NCI-H1417 (cell line): Measurements from ENCODE around the gene KIF5C.

ENCODE experiments used
- DNase-seq, 3 experiments: peaks; one replicate each; lab custom pipeline; 2025; lab: John Stamatoyannopoulos, UW

The KIF5C gene

DNA sequence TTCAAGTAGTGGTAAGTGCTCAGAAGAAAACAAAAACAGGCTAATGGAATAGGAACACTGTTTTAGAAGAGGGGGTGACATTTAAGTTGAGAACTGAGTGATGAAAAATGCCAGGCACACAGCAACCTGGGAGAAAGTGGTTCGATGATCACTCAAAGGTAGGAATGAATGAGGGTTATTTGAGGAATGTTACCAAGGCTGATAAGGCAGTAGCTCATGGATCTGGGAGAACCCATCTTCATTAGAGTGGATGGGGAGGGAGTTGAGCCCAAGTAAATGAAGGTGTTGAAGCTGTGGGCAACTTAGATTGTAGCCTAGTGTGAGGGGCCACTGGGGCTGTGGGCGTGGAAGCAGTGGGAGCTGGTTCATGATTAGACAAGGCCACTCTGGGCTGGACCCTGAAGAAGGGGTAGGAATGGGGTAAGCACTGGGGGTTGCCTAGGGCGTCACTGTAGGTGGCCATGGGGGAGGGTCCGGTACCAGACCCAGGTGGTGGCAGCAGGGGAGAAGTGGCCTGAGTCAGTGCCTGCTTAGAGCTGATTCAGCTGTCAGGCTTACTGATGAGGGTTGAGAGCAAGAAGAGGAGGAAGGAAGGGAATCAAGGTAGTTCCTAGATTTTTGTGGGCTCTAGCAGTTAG lies 141.0 kb downstream of the KIF5C start:
- DNase-seq: no peak

DNA sequence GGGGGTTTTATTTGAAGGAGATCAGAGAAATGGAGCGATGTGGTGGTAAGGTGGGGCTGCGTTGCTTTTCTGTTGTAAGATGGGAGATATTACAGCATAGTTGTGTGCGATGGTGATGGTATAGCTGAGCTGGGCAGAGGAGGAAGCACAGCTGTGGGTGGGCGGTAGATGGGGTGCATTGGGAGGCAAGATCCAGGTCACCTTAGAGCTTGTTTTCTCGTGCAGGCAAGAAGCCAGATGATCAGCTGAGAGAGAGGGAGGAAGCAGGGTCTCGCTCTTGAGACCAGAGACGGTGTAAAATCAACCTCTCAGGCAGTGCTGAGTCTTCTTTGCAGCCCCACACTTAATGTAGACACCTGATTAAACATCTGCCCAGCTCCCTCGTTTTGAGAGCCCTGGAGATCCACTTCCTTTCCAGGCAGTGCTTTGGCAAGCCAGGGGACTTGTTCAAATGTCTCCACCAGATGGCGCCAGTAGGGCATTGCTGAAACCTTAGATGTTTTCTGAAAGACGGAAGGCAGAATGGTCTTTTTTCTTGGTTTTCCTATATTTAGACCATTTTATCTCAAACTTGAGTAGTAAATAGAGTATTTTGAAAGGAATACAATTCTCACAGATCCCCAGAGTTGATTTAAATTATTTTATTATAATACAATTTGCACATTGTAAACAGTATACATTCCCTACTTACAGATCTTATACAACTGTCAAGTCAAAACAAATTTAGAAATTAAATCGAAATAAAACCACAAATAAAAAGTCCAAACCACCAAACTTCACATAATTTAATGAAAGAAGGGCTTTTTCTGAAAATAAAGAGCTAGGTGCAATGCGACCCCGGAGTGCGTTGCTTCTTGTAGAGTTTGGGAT lies 142.3 kb downstream of the KIF5C start:
- DNase-seq: peak; percentile 63 to 89 (median 69)

DNA sequence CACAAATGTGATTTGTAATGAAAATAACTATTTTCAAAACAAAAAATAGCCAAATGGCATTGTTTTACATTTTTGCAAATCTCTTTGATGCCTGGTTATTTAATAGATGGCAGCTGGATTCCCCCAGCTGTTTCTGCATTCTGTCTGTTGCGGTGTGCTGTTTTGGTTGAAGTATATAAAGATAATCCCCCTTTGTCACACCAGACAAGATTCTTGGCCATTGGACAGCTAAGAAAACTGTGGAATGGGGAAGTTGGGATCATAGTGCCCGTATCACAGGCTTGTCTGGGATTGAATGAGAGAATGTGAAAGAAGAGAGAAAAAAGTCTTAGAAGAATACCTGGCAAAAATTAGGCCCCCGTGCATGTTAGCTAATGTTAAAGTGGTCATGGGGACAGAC lies 144.0 kb downstream of the KIF5C start:
- no peak for DNase-seq

DNA sequence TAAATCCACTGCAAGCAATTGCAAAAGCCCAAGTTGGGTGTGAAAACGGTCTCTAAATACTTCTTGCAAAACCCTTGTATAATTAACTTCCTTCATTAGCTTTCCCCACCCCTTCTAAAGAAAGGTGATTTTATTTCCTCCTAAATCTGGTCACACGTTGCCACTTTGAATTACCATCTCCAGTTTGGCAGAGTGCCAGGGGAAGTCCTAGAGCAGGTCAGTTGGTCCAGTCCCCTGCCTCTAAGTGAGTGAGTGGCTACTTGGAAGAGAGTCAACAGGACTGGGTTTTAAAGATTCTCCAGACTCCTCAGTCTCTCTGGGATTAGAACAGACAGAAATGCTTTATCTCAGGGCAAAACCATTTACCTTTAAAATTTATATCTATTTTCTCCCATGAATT lies 144.7 kb downstream of the KIF5C start:
- peak in 1 of 3 experiments; percentile 5 for DNase-seq

DNA sequence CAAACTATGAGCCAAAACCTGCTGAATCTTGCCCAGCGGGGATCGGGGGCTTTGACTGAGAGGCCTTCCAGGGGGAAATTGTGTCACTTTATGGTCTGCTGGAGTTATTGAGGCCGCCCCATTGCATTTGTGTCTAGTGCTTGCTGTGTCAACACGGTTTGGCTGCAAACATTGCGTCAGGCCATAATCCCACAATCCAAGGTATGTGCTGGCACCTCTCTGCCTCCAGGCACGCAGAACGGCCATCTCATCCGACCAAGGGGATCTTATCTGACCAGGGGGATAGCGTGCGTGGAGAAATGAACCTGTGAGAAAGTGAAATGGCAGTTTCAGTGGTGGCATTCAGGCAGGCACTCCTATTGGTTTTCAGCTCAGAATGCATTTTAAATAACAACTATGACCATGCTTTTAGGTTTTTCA lies 145.4 kb downstream of the KIF5C start:
- no peak for DNase-seq

DNA sequence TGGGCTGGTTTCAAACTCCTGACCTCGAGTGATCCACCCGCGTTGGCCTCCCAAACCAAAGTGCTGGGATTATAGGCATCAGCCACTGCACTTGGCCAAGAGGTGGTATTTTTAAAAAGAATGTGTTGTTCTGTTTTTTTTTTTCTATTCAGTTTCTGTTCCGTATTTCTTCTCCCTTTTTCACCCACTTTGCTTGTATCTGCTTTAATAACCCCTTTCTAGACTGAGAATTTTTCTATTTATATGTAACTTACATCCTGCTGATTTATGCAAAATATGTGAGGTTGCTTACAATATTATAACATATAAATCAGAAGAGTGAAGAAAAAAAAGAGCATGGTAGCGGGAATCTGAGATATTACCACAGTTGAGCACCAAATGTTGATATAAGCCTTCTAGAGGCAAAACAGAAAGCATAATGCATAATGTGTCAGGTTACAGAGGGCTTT lies 146.3 kb downstream of the KIF5C start:
- no peak for DNase-seq

DNA sequence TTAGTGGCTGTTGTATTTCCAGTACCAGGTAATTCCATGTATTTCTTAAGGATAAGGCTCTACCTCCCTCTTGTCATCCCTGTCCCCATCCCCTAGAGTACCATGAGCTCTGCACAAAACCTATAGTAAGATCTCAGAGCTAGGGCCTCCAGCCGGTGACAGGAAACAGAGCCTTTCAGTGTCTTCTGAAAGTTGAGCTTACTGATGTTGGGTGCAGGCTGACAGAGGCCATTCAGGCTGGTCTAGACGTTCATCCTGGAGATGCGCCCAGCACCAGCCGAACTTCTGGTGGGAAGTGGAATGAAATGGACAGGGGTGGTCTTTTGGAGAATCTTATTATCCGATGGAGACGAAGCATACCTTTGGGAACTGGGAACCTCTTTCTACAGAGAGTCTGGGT lies 146.7 kb downstream of the KIF5C start:
- no peak for DNase-seq

DNA sequence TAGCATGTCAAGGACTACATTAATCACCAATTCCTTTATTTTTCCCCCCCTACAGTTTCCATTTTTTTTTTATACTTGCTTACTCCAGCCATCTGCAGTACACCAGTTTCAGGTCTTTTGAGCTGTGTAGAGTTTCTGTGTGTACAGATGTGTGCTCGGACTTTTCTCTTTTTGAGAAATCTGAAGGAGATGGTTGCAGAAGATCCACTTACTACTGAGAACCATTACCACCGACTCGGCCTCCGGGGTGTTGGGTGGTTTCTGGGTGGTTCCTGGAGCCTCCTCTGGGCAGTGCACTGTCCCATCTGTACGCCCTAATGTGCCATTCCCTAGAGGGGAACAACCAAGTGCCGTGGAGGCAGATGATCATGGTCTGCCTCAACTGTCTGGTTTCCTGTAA lies 148.1 kb downstream of the KIF5C start:
- DNase-seq: no peak

DNA sequence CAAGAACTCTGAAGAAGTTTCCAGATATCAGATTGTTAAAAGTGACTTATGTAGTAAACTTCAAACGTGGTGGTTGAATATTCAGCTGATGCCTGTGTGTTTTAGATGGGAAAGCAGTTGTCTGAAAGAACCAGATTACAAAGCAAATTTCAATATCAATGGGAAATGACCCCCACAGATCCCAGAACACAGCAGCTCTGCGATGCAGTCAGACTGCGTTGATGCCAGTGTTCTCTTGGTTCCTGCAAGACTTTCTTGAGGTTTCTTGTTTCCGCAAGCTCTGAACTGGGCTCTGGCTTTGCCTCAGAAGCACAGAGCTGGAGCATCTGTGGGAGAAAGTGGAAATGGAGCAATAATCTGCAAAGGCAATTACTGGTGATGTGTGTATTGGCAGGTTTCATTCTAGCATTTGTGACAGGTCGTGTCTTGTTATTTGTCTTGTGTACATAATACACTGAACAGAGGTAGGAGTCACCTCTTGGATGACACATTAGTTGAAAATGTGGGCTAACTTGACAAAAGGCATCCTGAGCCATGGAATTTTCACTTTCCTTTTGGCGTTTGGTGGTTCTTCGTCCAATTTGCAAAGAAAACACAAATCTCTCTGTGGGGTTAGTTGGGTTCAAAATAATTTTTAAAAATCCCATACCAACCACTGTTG lies 152.7 kb downstream of the KIF5C start:
- no peak for DNase-seq

DNA sequence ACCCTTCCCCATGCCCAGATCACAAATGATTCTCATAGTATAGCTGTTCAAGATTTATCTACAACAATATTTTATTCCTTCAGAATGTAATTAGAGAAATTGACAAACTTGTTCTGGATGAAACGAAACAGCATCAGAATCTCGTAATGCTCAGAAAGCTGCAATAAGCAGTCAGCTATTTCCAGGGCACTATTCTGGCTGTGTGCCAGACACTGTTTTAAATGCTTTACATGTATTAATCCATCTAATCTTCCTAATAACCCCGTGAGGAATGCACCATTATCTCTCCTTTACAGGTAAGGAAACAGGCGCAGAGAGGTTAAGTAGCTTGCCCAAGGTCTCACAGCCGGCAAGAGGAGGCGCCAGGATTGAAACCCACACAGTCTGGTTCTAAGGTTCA lies 153.3 kb downstream of the KIF5C start:
- DNase-seq: peak in 1 of 3 experiments; percentile 10

DNA sequence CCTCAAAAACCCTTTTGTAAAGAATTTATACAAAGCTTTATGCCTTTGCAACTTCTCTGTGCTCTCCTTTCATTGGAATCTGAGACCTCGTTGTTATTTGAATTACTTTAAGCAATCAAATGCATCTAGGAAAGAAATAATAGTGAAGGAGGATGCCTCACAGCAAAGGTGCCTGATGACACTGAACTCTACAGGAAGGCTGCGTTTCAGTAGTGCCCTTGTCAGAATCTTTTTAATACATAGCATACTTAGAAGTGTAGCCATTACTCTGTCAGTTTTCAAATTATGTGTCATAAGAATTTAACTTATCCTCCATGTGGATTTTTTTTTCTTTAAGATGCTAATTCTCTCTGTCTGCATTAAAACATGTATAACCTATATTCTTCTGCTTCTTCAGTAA lies 153.9 kb downstream of the KIF5C start:
- DNase-seq: no peak

DNA sequence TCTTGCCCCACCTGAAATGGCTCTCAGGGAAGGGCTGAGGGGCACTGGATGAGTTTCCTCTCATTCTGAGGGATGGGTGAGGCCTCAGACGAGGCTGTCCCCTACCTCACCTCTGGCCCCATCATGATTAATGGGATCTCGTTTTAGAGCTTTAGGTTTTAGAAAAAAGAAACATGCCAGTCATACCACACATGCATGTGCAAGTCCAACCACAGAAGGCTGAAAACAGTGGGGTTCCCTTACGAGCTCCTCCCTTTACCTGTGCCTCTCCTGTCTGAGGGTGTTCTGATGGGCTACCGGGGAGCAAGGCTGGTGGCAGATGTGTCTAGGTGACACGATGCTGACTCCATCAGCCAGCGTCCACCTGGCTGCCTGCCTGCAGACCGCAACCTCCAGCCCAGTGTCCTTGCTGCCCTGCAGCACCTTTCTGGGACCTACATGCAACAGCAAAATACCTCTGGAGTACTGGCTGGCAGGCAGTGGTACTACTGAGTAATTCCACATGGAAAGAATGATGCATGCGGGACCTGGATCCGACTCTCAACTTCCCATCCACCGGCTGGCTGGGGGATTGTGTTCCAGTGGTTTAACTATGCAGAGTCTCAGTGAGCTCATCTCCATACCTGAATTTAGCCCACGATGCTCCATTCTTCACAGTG lies 154.4 kb downstream of the KIF5C start:
- peak in 1 of 3 experiments; percentile 9 for DNase-seq

DNA sequence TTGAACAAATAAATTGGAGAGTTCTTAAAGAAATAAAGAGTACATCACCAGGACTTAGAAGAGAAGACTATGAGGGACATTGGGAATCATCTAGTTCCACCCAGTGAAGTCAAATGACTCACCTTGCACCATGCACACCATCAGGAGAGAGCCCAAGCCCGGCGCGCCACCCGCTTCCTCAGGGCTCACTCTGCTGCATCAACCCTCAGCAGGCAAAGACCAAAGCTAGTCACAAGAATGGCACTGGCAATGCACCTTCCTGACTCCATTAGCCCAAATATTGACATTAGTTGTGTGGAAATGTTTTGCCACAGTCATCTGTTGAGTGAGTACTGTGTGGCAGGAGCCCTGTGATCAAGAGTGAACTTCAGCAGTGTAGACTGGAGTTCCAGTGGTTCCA lies 156.4 kb downstream of the KIF5C start:
- no peak for DNase-seq

DNA sequence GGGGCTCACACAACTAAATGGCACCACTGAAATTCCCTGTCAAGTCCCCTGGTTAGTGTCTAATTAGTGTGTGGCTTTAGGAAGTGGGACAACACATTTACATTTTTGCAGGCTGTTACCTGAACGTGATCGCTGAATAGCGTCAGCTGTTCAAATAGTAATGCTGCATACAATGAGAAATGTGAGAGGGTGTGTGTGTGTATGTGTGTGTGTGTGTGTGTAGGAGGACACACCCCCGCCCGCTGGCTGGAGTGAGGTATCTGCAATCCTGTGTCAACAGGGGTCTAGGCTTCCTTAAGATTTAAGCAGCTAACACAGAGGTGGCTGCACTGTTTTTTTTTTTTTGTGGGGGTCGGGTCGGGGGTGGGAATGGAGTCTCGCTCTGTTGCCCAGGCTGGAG lies 158.7 kb downstream of the KIF5C start:
- peak; percentile 58 to 88 (median 63) for DNase-seq

DNA sequence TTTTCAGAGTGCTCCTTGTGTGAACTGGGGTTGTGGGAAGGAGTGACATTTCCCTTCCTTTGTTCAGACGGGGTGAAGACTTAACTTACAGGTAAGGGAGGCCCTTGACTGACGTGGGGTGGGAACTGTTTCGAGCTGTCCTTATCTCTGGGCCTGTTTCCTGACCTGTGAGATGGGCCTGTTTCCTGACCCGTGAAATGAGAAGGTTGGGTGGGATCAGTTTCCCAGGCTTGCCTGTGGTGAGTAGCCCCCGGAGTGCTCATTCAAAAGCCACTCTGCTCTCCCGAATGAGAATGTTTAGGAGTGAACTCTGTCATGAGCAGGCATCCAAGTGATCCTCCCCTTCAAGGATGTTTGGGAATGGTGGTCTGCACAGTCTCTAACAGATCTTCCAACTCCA lies 159.4 kb downstream of the KIF5C start:
- no peak for DNase-seq

DNA sequence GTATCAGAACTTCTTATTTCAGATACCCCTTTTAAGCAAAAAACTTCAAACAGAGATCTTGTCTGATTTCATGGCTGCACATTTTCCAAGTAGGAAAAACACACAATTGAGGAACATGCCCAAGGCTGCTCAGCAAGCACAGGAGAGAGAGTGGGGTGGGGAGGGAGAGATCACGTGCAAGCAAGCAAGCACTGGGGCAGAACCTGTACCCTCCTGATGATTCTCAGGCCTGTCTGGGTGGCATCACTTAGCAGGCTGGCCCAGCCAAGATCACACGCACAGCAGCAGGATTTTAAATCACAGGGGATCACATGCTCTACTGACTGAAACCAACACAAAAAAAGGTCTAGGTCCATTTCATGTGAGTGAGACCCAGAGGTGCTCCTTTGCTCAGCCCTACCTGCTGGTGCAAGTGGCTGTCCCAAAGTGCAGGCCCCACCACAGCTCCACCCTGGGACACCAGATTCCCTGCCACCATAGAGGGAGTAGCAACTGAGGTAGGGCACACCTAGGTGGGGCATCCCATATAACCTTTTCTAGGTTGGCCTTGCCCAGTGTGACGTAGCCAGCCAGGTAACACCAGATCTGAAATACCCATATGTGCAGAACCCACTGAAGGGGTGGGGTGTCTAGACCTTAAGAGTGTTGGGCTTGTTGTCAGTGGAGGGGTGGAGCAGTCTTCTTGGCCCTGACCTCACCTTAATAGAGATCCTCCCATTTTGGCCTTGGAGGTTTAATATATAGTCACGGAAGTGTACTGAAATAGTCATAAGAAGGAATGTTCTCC lies 161.7 kb downstream of the KIF5C start:
- no peak for DNase-seq

DNA sequence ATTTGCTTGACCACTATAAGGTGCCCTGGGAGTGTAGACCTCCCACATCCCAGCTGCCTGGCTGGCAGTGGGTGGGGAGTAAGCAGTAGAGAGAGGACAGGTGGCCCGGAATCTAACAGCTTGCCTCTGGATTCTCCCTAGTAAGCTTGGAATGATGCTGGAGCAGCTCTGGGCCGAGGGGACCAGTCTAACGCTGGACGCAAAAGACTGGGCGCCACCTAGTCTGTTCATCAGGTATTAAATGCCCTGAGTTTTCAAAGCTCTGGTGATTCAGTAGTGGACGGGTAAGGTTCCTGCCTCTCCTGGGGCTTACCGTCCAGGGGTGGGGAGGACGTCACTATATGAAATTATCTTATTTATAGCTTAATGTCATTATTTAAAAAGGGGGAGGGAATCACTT lies 162.8 kb downstream of the KIF5C start:
- DNase-seq: peak in 2 of 3 experiments; percentile 66 to 72

DNA sequence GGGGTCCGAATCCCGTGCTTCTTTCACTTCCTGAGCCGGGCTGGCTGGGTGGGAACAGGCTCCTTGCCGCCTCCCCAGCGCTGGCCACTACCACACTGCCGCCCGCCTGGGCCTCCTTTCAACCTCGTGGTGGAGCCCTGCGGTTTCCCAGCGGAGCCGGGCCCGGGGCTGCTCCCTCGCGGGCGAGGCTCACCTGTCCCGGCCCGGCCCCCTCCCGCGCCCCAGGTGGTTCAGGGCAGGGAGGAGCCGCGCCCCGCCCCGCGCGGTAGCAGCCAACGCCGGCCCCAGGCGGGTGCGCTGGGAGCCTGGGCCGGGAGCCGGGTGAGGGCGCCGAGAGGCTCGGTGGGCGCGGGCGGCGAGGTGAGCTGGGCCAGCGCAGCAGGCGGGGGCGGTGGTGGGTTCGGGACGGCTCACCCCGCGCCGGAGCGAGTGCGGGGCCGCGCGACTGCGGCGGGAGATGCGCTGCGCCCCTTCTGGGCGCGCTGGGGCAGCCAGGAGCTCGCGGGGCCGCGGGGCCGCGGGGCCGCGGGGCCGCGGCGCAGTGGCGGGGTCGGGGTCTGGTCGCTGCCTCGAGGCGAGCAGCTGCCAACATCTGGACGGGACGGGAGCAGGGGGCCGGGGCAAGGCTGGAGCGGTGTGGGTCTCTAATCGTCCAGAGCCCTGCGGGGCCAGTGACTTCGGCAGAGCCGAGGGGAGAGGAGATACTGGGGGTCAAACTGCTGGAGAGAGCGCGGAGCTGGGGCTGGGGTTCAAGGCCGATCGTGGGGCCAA lies 163.6 kb downstream of the KIF5C start, which contains the start of gene LYPD6B:
TSS of gene LYPD6B (plus strand) at position 258 of the 771 bp plus-strand sequence. CDS start 92,250 bp downstream, outside the sequence.
- DNase-seq: peak; percentile 31 to 74 (median 73)

DNA sequence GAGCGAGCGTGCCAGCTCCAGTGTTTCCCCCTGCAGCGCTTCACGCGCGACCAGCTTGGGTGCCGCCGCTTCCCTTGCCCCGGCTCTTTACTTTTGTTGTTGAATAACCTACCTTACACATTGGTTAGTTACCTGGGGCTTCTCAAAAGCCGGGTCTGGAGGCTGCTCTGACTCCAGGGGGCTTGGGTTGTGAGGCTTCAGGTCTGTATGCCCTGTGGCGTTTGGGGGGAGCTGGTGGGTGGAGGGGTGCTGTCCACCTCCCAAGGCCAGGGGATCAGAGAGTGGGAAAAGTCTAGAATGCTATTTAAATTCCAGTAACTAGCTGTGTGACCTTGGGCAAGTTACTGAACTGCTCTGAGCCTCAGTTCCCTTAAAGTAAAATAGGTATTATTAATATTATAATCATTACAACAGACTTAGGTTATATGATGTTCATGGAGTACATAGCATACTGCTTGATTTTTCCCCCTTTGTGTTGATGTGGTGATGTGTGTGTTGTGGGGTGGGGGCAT lies 164.2 kb downstream of the KIF5C start:
- no peak for DNase-seq

DNA sequence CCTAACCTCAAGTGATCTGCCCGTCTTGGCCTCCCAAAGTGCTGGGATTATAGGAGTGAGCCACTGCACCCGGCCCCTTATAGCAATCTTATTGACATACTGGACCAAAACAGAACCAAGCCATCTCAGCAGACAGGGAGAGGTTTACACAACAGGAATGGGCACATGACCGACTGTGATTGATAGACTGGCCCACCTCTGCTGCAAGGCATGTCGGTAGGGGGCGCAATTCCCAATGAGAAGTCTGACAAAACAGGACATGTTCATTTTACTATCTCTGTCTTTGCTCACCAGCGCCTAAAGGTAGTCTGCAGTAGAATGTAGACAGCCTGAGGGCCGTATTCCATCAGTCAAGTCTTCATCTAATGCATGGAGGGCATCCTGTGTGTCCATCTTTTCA lies 165.4 kb downstream of the KIF5C start:
- no peak for DNase-seq
